Peyer's patch (tissue), 4 donors: ENCODE data around the gene TMEM8B.

Experiments
- POLR2A ChIP-seq, 2 donors: fragments of 450-650 bp; IDR thresholded peaks; one replicate each; pipeline ENCODE4 v1.5.1; 2017; ENCODE audit warnings: antibody characterized with exemption in 2 of 2, mild to moderate bottlenecking in 2 of 2, moderate library complexity in 2 of 2
- TF ChIP-seq, protein P1 (sequence below), 6 experiments: fragments of 450-650 bp in 4 of 6; fragments of 200-600 bp in 2 of 6; sonication (generic) in 1 of 6; IDR thresholded peaks; one replicate each; pipeline ENCODE4 v1.5.1; 2017 to 2019; ENCODE audit warnings: antibody characterized with exemption in 6 of 6, mild to moderate bottlenecking in 3 of 6, moderate library complexity in 1 of 6

DNA sequence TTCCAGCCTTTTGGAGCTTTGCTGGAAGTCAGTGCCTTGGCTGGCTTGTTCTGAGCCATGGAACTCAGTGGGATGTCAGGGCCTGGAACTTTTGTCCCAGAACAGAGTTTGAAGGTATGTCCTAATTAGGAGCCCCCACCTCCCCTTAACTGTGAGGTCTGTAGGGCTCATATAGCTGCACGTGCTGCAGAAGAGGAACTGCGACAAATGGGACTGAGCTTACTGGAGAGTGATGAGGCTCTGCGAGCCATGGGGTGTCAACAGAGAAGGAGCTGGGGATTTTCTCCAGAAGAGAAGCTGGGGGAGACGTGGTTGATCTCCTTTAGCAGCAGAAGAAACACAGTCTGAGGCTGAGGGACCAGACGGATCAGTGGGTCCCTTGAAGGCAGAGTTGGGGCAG is 10.9 kb downstream of the TMEM8B start:
- TF ChIP-seq, protein P1, sequence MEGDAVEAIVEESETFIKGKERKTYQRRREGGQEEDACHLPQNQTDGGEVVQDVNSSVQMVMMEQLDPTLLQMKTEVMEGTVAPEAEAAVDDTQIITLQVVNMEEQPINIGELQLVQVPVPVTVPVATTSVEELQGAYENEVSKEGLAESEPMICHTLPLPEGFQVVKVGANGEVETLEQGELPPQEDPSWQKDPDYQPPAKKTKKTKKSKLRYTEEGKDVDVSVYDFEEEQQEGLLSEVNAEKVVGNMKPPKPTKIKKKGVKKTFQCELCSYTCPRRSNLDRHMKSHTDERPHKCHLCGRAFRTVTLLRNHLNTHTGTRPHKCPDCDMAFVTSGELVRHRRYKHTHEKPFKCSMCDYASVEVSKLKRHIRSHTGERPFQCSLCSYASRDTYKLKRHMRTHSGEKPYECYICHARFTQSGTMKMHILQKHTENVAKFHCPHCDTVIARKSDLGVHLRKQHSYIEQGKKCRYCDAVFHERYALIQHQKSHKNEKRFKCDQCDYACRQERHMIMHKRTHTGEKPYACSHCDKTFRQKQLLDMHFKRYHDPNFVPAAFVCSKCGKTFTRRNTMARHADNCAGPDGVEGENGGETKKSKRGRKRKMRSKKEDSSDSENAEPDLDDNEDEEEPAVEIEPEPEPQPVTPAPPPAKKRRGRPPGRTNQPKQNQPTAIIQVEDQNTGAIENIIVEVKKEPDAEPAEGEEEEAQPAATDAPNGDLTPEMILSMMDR (IDR thresholded peaks at IDR 0.05), result no peak
- no peak for TF ChIP-seq POLR2A (IDR thresholded peaks at IDR 0.05)
